HCT116 (cell line): ENCODE measurements around the gene PRKG1. TPM values are rescaled to one million over a fixed set of nuclear protein-coding genes. Genes with fewer than 3 reads are reported as not detected.

Experiments used
- ATAC-seq: fragments of 200-7000 bp; cut with Tn5 transposase; 2 replicates; pipeline ENCODE4 v1.9.1; 2020; ENCODE audit warnings: mild to moderate bottlenecking, moderate library complexity
- BruUV-seq: library from RNA; stranded (reverse); fragments of 400-500 nt; replicated peaks from 2 replicates; lab custom pipeline; 2021; lab: Mats Ljungman, UMichigan
- CTCF ChIA-PET: fragments of 300-600 bp; sonication (Branson Sonifier 250); formaldehyde crosslinking; loops from one replicate; lab custom pipeline; 2021; ENCODE audit warnings: antibody characterized with exemption; lab: Charles Lee
- POLR2A ChIA-PET: fragments of 300-600, 350-600 bp; sonication (Branson Sonifier 250); formaldehyde crosslinking; loops from one replicate; lab custom pipeline; 2021; ENCODE audit warnings: antibody characterized with exemption; lab: Charles Lee
- RAD21 ChIA-PET, 2 experiments: fragments of 300-600 bp; sonication (Branson Sonifier 250); formaldehyde crosslinking; loops; one replicate each; lab custom pipeline; 2023; ENCODE audit warnings: low total read pairs in 2 of 2; ENCODE audit not compliant: uncharacterized antibody in 2 of 2, unreplicated experiment in 2 of 2, low non-redundant PET in 1 of 2; lab: Charles Lee
- DNase-seq: peaks from one replicate; pipeline ENCODE4 v3.0.0-alpha.2; 2010; ENCODE audit warnings: low read depth, low spot score
- H2AFZ ChIP-seq: fragments of 200-600 bp; shearing (Covaris generic), sonication (generic); 2 replicates; pipeline ENCODE4 v1.6.1; 2017; ENCODE audit warnings: low read depth, mixed run types, mixed read lengths, antibody characterized with exemption, low read length; ENCODE audit not compliant: poor library complexity, severe bottlenecking
- H3K27ac ChIP-seq: 2 replicates; pipeline ENCODE4 v1.5.1; 2012; ENCODE audit warnings: low read depth, low read length
- H3K27me3 ChIP-seq: fragments of 200-600 bp; sonication (generic); 2 replicates; pipeline ENCODE4 v1.6.1; 2016; ENCODE audit warnings: mixed run types, low read length, mixed read lengths; ENCODE audit not compliant: insufficient read depth
- H3K36me3 ChIP-seq, 2 experiments: fragments of 200-500 bp in 1 of 2; fragments of 200-600 bp in 1 of 2; sonication (Bioruptor generic) in 1 of 2; sonication (generic) in 1 of 2; 2 replicates each; pipeline versions ENCODE4 v1.5.1 to v1.6.1; 2014 to 2016; ENCODE audit warnings: low read length in 2 of 2, inconsistent platforms in 1 of 2, mixed read lengths in 1 of 2, mixed run types in 1 of 2; ENCODE audit not compliant: insufficient read depth in 2 of 2, control insufficient read depth in 1 of 2
- H3K4me1 ChIP-seq, 2 experiments: fragments of 200-600 bp in 1 of 2; sonication (generic) in 1 of 2; 2 replicates each; pipeline versions ENCODE4 v1.5.1 to v1.6.1; 2012 to 2017; ENCODE audit warnings: low read length in 2 of 2, inconsistent platforms in 1 of 2, mild to moderate bottlenecking in 1 of 2, mixed read lengths in 1 of 2, mixed run types in 1 of 2, moderate library complexity in 1 of 2; ENCODE audit not compliant: insufficient read depth in 2 of 2, control insufficient read depth in 1 of 2
- H3K4me2 ChIP-seq: fragments of 200-600 bp; sonication (generic); 2 replicates; pipeline ENCODE4 v1.6.1; 2017; ENCODE audit warnings: mixed run types, low read length, mixed read lengths
- H3K4me3 ChIP-seq, 2 experiments: fragments of 200-600 bp in 1 of 2; sonication (generic) in 1 of 2; replicated peaks in 1 of 2; 2 replicates each; pipeline ENCODE4 v1.5.1; 2011 to 2016; ENCODE audit warnings: low read length in 2 of 2, control low read depth in 1 of 2, low read depth in 1 of 2, mild to moderate bottlenecking in 1 of 2, mixed read lengths in 1 of 2, mixed run types in 1 of 2
- H3K79me2 ChIP-seq: fragments of 200-600 bp; sonication (generic); 2 replicates; pipeline ENCODE4 v1.6.1; 2017; ENCODE audit warnings: mild to moderate bottlenecking, mixed run types, low read length, moderate library complexity, mixed read lengths; ENCODE audit not compliant: insufficient read depth
- H3K9ac ChIP-seq: fragments of 200-600 bp; sonication (generic); 2 replicates; pipeline ENCODE4 v1.6.1; 2016; ENCODE audit warnings: low read length, mixed read lengths
- H3K9me2 ChIP-seq: fragments of 200-600 bp; sonication (generic), shearing (Covaris generic); 2 replicates; pipeline ENCODE4 v1.6.1; 2017; ENCODE audit warnings: mixed run types, mild to moderate bottlenecking, moderate library complexity; ENCODE audit not compliant: insufficient read depth
- H3K9me3 ChIP-seq, 2 experiments: fragments of 200-500 bp in 1 of 2; fragments of 200-600 bp in 1 of 2; sonication (Bioruptor generic) in 1 of 2; sonication (generic) in 1 of 2; 2 replicates each; pipeline ENCODE4 v1.6.1; 2014 to 2017; ENCODE audit warnings: low read length in 2 of 2, mixed read lengths in 2 of 2, inconsistent platforms in 1 of 2, low read depth in 1 of 2, mild to moderate bottlenecking in 1 of 2, mixed run types in 1 of 2, moderate library complexity in 1 of 2; ENCODE audit not compliant: control insufficient read depth in 1 of 2, insufficient read depth in 1 of 2
- H4K20me1 ChIP-seq: fragments of 200-600 bp; sonication (generic), shearing (Covaris generic); 2 replicates; pipeline ENCODE4 v1.6.1; 2017; ENCODE audit warnings: mixed run types, mild to moderate bottlenecking, moderate library complexity; ENCODE audit not compliant: insufficient read depth
- EGR1 ChIP-seq: IDR thresholded peaks from 2 replicates; pipeline ENCODE4 v1.6.1; 2012; ENCODE audit warnings: low read depth
- EZH2 ChIP-seq: fragments of 200-600 bp; sonication (generic); IDR thresholded peaks from 2 replicates; pipeline ENCODE4 v1.6.1; 2017; ENCODE audit warnings: antibody characterized with exemption, mixed run types
- JUND ChIP-seq: IDR thresholded peaks from 2 replicates; pipeline ENCODE4 v1.6.1; 2012
- SIN3A ChIP-seq: IDR thresholded peaks from 2 replicates; pipeline ENCODE4 v1.6.1; 2012; ENCODE audit warnings: low read depth
- ZBTB33 ChIP-seq: IDR thresholded peaks from 2 replicates; pipeline ENCODE4 v1.6.1; 2011; ENCODE audit warnings: mild to moderate bottlenecking, low read length, moderate library complexity; ENCODE audit not compliant: insufficient replicate concordance; ENCODE audit errors: extremely low read depth
- intact Hi-C: fragments of 100-400 bp; cut with micrococcal nuclease; formaldehyde crosslinking; loops from 2 replicates; pipeline ENCODE4 v1.10.0; 2022
- total RNA-seq: library from RNA; stranded (reverse); gene quantifications from one replicate; pipeline ENCODE4 v1.2.1, GENCODE V29; 2021; ENCODE audit not compliant: unreplicated experiment

PRKG1 gene
- total RNA-seq, 1 experiment from 2014 or later = 1.4 TPM

GRCh38 chr10:51706225-51706624 lies 631.9 kb downstream of the PRKG1 start:
- Histone ChIP-seq H3K36me3 (no peaks in the 10 kb centered on the region), H3K27ac (no peak overlapping the region), H2AFZ (no peak overlapping the region), H3K79me2 (no peaks in the 10 kb centered on the region), H3K9me2 (no peaks in the 10 kb centered on the region), H3K4me2 (no peak overlapping the region), H3K9ac (no peak overlapping the region), H3K4me1 (no peaks in the 10 kb centered on the region), H3K9me3 (no peaks in the 10 kb centered on the region), H4K20me1 (no peaks in the 10 kb centered on the region), H3K27me3 (peaks cover 17% of the 10 kb centered on the region), H3K4me3 (no peak overlapping the region)
- no peak for ATAC-seq
- DNase-seq = no peak
- BruUV-seq = no TSS peak
- intact Hi-C loops = no loop called here
- ChIA-PET CTCF (no interaction called here), POLR2A (no interaction called here), RAD21 (no interaction called here)
- TF ChIP-seq EGR1 (no peak), ZBTB33 (no peak), SIN3A (no peak), JUND (no peak)

- TF ChIP-seq EZH2 (no peak), SIN3A (no peak), JUND (no peak)
- Histone ChIP-seq H3K27me3 (peaks cover 17% of the 10 kb centered on the region), H2AFZ (no peak overlapping the region), H3K36me3 (no peaks in the 10 kb centered on the region), H3K9me3 (no peaks in the 10 kb centered on the region), H3K4me3 (no peak overlapping the region), H3K4me2 (no peak overlapping the region), H4K20me1 (no peaks in the 10 kb centered on the region), H3K9ac (no peak overlapping the region), H3K9me2 (no peaks in the 10 kb centered on the region), H3K4me1 (no peaks in the 10 kb centered on the region), H3K79me2 (no peaks in the 10 kb centered on the region), H3K27ac (no peak overlapping the region)
- ChIA-PET POLR2A (no interaction called here), CTCF (no interaction called here), RAD21 (no interaction called here)
- DNase-seq = no peak
- no peak for ATAC-seq
- intact Hi-C loops = no loop called here
- no TSS peak for BruUV-seq
These were observed 633.1 kb downstream of the PRKG1 start for GRCh38 chr10:51707392-51707791.
